PFSK-1 (cell line): Measurements from ENCODE around the gene FRMD4A.

Experiments used
- FOXP2 ChIP-seq: optimal IDR thresholded peaks from 2 replicates; pipeline ENCODE3; 2011; ENCODE audit warnings: borderline replicate concordance, control low read depth, inconsistent platforms; ENCODE audit not compliant: insufficient read depth; ENCODE audit errors: extremely low read length, extremely low read depth
- POLR2AphosphoS5 ChIP-seq: IDR thresholded peaks from 2 replicates; pipeline ENCODE4 v1.6.1; 2012; ENCODE audit warnings: low read depth, mild to moderate bottlenecking, control low read depth, low read length, moderate library complexity
- REST ChIP-seq, 2 experiments: IDR thresholded peaks; 2 replicates each; pipeline versions ENCODE4 v1.6.1 to v1.8.0; 2011 to 2012; ENCODE audit warnings: low read depth in 2 of 2, low read length in 2 of 2, control low read depth in 1 of 2, inconsistent platforms in 1 of 2, mild to moderate bottlenecking in 1 of 2, moderate library complexity in 1 of 2; ENCODE audit not compliant: insufficient read depth in 1 of 2
- SIN3A ChIP-seq: IDR thresholded peaks from 2 replicates; pipeline ENCODE4 v1.6.1; 2012; ENCODE audit warnings: mild to moderate bottlenecking, low read length, moderate library complexity, borderline replicate concordance; ENCODE audit not compliant: insufficient read depth
- TAF1 ChIP-seq: IDR thresholded peaks from 2 replicates; pipeline ENCODE4 v1.6.1; 2012; ENCODE audit warnings: low read length, control low read depth, borderline replicate concordance; ENCODE audit not compliant: insufficient read depth

FRMD4A gene

GRCh38 chr10:13729586-13730305 lies 601.0 kb downstream of the FRMD4A start:
- TF ChIP-seq SIN3A (no peak), REST (IDR thresholded peaks at IDR 0.05; ENCODE audit: insufficient read depth in 1 of 2, low read depth in 2 of 2, low read length in 2 of 2) (no peak), TAF1 (no peak), FOXP2 (no peak), POLR2AphosphoS5 (no peak)

GRCh38 chr10:13728898-13729535 lies 601.7 kb downstream of the FRMD4A start:
- TF ChIP-seq TAF1, result no peak
- no peak for TF ChIP-seq POLR2AphosphoS5
- no peak for TF ChIP-seq FOXP2
- TF ChIP-seq SIN3A, result no peak
- TF ChIP-seq REST (IDR thresholded peaks at IDR 0.05; ENCODE audit: insufficient read depth in 1 of 2, low read depth in 2 of 2, low read length in 2 of 2), result no peak

GRCh38 chr10:13725594-13725993 lies 605.1 kb downstream of the FRMD4A start:
- no peak for TF ChIP-seq POLR2AphosphoS5
- no peak for TF ChIP-seq FOXP2
- TF ChIP-seq SIN3A, result no peak
- no peak for TF ChIP-seq REST (IDR thresholded peaks at IDR 0.05; ENCODE audit: insufficient read depth in 1 of 2, low read depth in 2 of 2, low read length in 2 of 2)
- no peak for TF ChIP-seq TAF1

GRCh38 chr10:13724484-13724883 lies 606.2 kb downstream of the FRMD4A start:
- TF ChIP-seq FOXP2 (no peak), SIN3A (no peak), POLR2AphosphoS5 (no peak), REST (IDR thresholded peaks at IDR 0.05; ENCODE audit: insufficient read depth in 1 of 2, low read depth in 2 of 2, low read length in 2 of 2) (no peak), TAF1 (no peak)
